Stimulated activated CD4-positive, alpha-beta T cell treated with anti-CD3 and anti-CD28 coated beads, Interleukin-12 subunit alpha, Interleukin-12 subunit beta, amount 100 ng/mL, for 48 hours (primary cell): ENCODE results near the gene FMC1.
"Not testable (repeated sequence)": the region's sequence is repeated elsewhere in the genome, so short reads cannot be mapped to it uniquely, and the experiment has no call there.

ENCODE experiments used
- DNase-seq, 3 donors: peaks; one replicate each; pipeline ENCODE4 v3.0.0-alpha.2; 2020; ENCODE audit warnings: low read depth in 2 of 3, low spot score in 1 of 3

Gene FMC1, protein sequence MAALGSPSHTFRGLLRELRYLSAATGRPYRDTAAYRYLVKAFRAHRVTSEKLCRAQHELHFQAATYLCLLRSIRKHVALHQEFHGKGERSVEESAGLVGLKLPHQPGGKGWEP

DNA sequence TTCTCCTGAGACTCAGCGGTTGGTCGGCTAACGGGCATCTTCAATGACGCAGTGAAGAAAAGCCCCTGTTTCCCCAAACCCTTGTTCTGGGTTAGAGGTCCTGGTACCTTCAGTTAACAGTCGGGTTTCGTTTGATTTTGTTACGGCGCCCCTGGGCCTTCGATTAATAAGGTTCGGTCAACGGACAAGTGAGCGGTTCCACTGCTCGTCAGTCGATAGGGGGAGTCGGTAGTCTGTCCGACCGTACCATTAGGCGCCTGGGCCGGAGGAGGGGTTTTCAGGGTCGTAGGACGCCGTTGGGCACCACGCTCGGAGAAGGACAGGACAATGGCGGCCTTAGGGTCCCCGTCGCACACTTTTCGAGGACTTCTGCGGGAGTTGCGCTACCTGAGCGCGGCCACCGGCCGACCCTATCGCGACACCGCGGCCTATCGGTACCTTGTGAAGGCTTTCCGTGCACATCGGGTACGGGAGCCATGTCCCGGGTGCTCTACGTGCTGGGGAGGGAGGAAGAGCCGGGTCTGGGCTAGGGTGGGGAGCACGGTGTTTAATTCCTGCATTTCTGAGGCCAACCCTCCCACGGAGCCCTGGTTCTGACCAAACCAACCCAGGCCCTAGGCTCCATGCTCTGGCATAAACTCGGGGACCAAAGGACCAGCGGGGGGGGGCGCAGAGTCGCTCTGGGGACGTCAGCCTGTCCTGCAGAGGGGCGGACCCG, at the start of gene FMC1:
FMC1 (plus strand) TSS at position 280 of the 718 bp plus-strand sequence; CDS start at position 328, 48 bp downstream.
- peak; percentile 72 to 87 (median 77) for DNase-seq

DNA sequence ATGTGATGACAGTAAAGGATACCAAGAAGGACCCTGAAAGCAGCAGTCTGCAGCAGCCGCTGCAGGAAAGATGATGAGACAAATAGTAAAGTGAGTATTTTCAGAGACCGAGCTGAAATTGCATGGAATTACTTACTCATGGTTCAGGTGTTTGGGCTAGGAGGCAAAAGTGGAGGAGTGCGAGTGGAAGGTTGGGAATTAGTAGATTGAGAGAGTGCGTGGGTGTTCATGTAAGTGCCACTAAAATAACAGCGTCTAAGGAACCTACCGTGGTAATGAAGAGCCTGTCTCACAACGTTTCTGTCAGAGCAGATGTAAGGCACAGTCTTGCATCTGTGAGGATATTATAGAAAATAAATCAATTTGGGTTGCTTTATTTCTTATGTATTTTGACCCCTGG, 48.3 kb upstream of the FMC1 start:
- DNase-seq = no peak

DNA sequence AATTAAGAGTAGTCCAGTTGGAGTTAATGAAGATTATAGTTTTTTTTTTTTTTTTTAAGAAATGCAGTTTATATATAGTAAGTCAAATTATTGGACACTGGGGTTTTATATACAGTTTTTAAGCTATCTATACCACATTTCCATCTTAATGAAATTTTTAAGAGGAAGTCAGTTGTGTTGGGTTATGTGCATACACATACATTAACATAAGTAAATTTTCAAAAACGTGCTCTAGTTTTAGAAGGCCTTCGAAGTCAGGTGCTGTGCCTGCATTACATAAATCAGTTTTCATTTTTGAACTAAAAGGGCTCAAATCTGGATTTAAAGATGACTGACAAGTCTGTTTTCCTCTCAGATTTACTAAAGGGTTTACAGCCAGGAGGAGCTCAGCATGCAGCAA, 47.6 kb upstream of the FMC1 start:
- no peak for DNase-seq

DNA sequence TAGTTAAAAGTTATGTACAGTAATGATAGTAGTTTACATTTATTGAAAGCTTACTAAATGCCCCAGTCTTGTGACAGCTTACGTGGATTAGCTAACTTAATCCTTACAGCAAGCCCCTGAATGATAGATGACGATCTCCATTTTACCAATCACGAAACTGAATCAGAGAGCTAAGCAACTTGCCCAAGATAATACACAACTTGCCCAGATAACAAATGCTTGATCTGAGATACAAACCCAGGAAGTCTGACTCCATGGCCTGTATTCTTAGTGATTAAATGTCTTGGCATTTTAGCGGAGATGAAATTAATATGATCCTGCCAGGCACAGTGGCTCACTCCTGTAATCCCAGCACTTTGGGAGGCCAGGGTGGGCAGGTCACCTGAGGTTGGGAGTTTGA, 46.9 kb upstream of the FMC1 start:
- no peak for DNase-seq

DNA sequence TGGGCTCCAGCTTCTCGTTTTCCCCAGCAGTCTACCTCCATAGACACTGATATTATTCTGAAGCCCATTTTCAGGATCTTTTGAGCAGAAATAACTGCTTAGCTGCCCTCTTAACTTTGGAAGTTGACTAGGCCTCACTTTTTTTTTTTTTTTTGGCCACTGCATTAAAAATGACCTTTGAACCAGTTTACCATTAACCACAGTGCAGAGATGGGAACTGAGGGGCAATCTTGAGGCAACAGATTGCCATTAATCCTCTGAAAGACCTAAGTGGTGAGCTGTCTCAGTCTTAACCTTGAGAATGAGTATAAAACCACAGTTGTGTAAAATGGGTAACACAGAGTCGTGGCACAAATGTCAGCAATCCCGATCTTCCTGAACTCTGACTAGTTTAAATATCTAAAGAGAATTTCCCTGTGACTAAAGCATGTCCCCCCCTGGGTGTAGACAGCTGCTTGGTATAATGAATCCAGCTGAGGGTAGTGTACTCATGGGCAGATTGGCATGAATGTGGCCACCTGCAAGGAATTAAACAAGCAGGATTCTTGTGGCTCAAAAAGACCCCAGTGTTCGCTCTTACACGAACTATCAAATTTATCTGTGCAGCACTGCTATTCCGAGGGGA, 46.1 kb upstream of the FMC1 start:
- no peak for DNase-seq

DNA sequence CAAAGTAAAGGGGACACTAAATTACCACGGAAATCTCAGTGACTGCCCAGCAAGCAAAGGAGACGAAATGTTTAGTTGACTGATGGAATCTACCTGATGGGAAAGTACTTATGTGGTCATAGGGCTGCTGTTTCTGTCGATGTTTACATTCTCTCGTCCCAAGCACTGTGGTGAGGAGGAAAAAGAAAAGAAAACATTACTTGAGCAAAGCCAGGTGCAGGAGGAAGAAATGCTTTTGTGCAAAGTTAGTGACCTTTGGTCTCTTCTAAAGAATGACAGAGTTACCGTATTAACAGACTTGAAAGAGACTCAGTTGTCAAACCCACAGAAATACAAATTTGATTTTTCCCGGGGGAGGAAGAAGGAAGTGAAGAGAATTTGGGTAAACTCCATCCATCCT, 43.3 kb upstream of the FMC1 start:
- no peak for DNase-seq

DNA sequence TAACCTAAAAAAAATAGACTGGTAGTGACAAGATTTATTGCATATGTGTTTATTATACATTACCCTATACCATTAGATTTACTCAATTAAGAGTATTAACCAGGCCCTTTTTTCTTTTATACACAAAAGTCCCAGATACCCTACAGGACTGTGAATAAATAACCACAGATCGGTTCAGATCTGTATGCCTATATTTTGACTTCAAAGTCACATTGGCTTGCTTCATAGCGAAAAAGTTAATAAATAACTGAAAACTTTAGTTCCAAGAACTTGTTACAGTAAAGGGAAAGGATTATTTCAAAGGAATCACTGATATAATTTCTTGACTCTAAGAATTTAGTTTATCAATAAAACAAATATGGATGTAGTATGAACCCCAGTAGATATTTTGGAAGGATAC, 41.8 kb upstream of the FMC1 start:
- no peak for DNase-seq

DNA sequence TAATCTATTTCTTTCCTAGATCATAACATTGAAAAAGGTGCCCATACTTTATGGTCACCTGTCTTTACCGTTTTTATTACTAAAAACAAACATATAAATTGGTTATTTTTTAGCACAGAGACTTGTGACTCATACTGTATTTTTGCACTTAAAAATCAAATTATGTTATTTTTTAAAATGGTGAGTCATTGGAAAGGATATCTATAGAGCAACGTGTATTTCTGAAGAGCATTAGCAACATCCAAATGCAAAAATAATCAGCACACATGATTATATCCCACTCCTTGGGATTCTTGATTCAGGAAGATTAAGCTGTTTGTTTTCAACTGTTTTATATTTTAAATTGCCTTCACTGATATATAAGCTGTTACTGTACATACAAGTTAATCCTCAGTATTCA, 40.7 kb upstream of the FMC1 start:
- no peak for DNase-seq

DNA sequence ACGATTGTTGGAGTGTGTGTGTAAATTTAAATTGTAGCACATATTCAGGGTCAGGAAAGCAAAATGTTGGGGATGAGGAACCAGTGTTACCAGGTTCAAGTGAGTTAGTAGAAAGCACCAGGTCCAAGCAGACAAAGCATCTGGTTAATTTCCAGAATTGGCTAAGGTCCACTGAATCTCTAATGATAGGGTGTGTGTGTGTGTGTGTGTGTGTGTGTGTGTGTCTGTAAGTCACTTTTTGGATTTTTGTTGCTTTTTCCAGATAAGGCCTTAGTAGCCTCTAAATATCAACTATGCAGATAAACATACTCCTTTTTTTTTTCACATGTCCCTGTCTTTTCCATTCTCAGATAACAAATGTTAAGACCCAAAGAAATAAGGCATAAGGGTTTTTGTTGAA, 36.6 kb upstream of the FMC1 start:
- DNase-seq = no peak

DNA sequence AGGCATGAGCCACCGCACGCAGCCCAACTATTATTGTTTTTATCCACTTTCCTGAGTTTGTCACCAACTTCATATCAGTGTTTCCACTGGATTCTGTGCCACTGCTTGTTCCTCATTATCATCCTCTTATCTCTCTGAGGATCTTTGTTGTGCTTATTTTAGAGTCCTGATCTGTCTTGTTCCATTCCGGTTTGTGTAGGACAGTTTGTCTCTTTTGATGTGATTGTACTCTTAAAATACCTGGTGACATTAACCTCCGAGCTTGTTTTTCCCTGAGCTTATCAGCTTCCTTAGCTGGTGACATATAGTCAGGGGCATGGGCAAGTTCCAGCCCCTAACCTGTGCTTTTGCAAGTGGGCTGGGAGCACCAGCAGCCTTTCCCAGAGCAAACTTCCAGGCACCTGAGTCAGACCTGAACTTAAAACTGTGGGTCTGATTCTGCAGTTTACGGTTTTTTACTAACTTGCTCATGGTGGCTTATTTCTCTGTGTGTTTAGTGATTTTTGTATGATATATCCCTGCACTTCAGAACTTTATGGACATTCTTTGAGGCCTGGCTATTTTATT, 23.1 kb upstream of the FMC1 start:
- no peak for DNase-seq

DNA sequence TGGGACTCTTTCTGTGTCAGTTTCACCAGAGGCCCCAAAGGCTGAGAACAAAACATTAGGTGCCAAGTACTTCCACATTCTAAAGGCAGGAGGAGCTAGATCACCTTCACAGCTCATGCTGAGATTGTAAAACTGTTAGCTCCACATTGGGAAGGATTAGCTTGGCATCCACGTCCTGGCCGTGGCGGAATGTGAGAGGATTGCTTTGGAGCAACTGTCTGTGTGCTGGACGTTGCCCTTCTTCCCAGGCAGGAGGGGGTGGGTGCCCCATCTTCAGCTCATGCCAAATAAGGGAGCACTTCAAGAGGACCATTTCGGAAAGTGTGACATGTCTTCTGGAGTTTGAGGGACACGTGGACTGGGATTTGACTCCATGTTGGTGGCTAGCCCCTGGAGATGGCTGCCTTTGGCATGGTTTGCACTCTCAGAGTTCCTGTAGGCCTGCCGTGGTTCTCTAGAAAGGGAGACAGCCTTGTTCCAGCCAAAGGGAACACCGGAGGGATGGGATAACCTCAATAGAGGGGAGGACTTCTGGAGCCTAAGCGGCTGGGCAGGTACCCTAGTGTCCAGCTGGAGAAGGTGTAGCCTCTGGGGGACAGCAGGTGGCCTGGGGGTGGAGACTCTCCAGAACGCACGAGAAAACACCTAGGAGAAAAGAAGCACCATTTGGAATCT, 19.9 kb upstream of the FMC1 start:
- DNase-seq = no peak

DNA sequence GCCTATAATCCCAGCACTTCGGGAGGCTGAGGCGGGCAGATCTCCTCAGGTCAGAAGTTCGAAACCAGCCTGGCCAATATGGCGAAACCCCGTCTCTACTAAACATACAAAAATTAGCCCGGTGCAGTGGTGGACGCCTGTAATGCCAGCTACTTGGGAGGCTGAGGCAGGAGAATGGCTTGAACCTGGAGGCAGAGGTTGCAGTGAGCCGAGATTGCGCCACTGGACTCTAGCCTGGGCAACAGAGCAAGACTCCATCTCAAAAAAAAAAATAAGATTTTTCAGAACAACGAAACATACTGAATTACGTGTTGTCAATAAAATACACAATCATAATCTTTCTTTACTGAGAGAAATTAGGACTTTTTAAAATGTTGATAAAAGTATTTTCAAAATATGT, 16.4 kb upstream of the FMC1 start:
- not testable (repeated sequence) for DNase-seq

DNA sequence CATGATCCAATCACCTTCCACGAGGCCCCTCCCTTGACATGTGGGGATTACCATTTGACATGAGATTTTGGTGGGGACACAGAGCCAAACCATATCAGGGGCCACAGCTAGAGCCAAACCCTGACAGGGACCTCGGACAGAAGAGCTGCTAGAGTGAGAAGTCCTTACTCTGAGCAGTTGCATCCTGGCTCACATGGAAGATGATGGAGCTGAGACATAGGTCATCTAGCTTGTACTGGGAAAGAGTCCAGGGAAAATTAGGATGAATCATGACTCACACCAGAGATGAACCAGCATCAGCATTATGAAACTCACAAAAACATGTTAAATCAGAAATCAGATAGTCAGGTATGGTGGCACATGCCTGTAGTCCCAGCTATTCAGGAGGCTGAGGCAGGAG, 12.8 kb upstream of the FMC1 start:
- DNase-seq = no peak

DNA sequence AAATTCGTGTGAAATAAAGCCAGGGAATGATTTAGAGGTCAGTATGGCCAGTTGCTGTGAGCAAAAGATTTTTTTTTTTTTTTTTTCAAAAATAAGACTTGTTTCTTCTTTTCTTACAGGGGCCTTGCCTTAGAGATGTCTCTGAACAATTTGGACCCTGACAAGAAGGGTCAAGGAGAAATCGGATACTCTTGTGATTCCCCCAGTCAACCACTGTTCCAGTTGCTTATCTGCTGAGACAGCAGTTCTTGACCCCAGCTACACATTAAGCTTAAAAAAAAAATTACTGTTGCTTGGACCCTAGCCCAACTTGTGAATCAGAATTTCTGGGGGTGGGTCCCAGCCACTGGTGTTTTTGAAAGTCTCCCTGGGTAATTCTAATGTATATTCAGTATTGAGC, 12.0 kb upstream of the FMC1 start:
- no peak for DNase-seq

DNA sequence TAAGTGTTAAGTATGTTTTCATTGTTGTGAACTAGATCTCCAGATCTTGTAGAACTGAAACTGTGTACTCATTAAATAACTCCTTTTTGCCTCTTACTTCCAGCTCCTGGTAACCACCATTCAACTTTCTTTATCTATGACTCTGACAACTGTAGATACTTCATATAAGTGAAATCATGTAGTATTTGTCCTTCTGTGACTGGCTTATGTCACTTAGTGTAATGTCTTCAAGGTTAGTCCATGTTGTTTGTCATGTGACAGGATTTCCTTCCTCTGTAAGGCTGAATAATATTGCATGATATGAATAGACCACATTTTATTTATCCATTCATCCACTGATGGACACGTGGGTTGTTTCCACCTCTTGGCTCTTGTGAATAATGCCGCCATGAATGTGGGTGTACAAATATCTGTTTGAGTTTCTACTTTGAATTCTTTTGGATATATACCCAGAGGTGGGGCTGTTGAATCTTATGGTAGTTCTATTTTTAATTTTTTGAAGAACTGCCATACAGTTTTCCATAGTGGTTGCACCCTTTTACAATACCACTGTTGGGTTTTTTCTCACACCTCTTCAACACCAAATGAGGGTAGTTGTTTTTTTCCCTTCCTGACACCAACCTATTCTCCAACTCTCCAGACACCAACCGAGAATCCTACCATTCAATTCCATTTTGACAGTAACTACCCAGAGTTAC, 10.7 kb upstream of the FMC1 start:
- DNase-seq = no peak

DNA sequence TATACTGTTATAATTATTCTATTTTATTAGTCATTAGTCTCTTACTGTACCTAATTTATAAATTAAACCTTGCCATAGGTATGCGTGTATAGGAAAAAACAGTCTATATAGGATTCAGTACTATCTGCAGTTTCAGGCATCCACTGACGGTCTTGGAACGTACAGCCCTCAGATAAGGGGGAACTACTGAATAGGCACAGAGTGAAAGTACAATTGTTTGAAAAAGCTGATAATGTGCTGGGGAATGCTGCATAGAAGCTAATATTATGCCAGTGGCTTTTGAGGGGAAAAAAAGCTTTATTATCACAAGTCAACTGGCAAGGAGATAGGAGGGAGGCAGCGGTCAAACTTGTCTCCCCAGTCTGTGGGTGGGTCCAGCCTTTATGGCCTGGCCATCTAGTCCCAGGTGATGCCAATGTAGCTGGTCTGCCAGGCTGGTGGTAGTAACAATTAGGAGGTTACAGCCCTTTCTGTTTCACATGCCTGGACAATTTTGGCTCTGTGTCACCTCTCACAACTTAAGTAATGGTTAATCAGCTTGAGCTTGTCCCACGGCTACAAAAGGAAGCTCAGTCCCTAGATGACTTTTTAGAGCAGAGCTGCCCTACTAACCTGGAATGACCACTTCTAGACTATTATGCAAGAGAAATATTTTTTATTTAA, 8.3 kb upstream of the FMC1 start:
- no peak for DNase-seq

DNA sequence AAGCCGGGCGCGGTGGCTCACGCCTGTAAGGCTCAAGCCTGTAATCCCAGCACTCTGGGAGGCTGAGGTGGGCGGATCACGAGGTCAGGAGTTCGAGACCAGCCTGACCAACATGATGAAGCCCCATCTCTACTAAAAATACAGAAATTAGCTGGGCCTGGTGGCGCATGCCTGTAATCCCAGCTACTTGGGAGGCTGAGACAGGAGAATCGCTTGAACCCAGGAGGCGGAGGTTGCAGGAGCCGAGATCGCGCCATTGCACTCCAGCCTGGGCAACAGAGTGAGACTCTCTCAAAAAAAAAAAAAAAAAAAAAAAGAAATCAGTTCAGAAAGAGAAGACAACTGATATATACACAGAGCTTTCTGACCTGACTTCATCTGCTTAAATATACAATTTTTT, 7.7 kb upstream of the FMC1 start:
- not testable (repeated sequence) for DNase-seq

DNA sequence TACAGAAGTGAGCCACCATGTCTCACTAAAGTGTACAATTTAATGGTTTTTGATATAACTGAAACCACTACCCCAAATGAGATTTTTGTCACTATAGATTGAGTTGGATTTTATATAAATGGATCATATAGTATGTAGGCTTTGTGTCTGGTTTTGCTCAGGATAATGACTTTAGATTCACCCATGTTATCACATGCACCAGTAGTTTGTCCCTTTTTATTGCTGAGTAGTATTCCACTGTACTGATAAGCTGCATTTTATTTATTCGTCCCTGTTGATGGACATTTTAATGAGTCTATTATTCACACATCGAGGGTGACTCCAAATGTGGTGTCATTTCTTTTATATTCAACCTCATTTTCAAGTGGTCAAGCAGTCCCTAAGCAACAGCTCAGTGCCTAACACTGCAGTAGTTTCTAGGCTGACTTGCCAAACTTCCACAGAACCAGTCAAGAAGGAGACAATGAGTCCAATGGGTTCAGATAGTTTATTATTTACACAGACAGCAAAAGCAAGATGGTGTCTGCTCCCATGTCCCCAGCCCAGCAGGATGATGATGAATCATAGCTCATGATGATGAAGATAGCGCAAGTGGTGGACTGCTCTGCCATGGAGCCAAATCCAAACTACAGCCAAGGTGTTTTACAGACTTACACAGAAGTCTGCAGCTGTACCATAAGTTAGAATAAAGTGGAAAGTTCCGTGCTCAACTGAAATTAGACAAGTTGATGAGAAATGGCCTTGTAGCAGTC, 6.6 kb upstream of the FMC1 start:
- no peak for DNase-seq

DNA sequence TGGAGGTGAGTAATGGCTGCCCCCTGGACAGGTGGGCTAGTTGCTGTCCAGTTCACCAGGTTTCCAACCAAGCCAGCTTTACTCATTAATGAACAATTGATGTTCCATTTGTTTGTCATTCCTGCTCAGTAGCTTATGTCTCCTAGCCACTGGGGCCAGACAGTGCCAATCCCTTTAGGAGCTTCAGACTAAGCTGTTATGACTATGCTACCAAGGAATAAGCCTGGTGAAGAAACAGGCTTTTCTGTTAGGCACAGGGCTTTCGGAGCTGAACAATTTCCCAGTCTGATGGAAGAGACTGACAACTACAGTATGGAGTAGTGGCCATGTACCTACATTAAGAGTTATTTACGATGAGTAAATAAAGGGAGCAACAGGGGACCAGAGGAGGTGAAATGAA, 2.1 kb upstream of the FMC1 start:
- no peak for DNase-seq

DNA sequence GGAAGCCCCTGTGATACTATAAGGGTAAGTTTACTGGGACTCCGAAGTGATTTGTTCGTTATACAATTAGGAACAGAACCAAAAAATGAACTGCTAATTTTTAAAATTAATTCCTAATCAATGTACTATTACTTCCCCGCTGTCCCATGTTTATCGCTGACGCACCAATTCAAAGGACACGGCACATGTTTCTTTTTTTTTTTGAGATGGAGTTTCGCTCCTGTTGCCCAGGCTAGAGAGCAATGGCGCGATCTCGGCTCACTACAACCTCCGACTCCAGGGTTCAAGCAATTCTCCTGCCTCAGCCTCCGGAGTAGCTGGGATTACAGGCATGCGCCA, 1.5 kb upstream of the FMC1 start:
- no peak for DNase-seq
